ENCODE measurements around the gene WNT10A.
A peak's percentile ranks its signal among the peaks of the same experiment; 100 is the strongest.

The WNT10A gene

GRCh38 chr2:218878486-218878885 lies 2.2 kb upstream of the WNT10A start:
- DNase-seq, result no peak

- DNase-seq, result no peak
Measured at GRCh38 chr2:218878926-218879761, 1.5 kb upstream of the WNT10A start.

GRCh38 chr2:218879776-218880101 lies 913 bp upstream of the WNT10A start:
- DNase-seq, result no peak

- no peak for DNase-seq
Measured at GRCh38 chr2:218880859-218881594, 375 bp downstream of the WNT10A start.

- DNase-seq, result no peak
Measured at GRCh38 chr2:218881744-218882460, 1.2 kb downstream of the WNT10A start.

- no peak for DNase-seq
Measured at GRCh38 chr2:218882461-218882816, 1.8 kb downstream of the WNT10A start.

- DNase-seq, result peak; percentile 31
Measured at GRCh38 chr2:218882866-218883366, 2.3 kb downstream of the WNT10A start.

- peak; percentile 25 for DNase-seq
Measured at GRCh38 chr2:218883491-218884490, 3.1 kb downstream of the WNT10A start.

- DNase-seq, result no peak
Measured at GRCh38 chr2:218884519-218884918, 3.9 kb downstream of the WNT10A start.

GRCh38 chr2:218885981-218886947 lies 5.6 kb downstream of the WNT10A start:
- no peak for DNase-seq

GRCh38 chr2:218887079-218887478 lies 6.4 kb downstream of the WNT10A start:
- DNase-seq, result no peak

GRCh38 chr2:218888341-218888740 lies 7.7 kb downstream of the WNT10A start:
- no peak for DNase-seq

GRCh38 chr2:218889937-218890336 lies 9.3 kb downstream of the WNT10A start:
- DNase-seq, result no peak

- DNase-seq, result no peak
Measured at GRCh38 chr2:218890369-218890768, 9.7 kb downstream of the WNT10A start.

- no peak for DNase-seq
Measured at GRCh38 chr2:218891275-218892135, 10.9 kb downstream of the WNT10A start.

- peak; percentile 59 for DNase-seq
Measured at GRCh38 chr2:218892693-218893348, 12.2 kb downstream of the WNT10A start.

- no peak for DNase-seq
Measured at GRCh38 chr2:218893349-218894150, 12.9 kb downstream of the WNT10A start.

- no peak for DNase-seq
Measured at GRCh38 chr2:218894151-218894879, 13.7 kb downstream of the WNT10A start.

All from EL (cell line).